Esophagus muscularis mucosa (tissue), 4 donors: ENCODE data around the gene PNPLA8. TPM values are rescaled to one million over a fixed set of nuclear protein-coding genes. Genes with fewer than 3 reads are reported as not detected.

Experiments
- DNase-seq: peaks from one replicate; pipeline ENCODE4 v3.0.0-alpha.2; 2017; ENCODE audit errors: extremely low spot score
- H3K27ac ChIP-seq, 4 donors: fragments of 200-600 bp; sonication (generic); replicated peaks in 1 of 4; 1 replicate in 3 of 4; 2 replicates in 1 of 4; pipeline ENCODE4 v1.5.1; 2016 to 2019; ENCODE audit warnings: mild to moderate bottlenecking in 1 of 4
- H3K27me3 ChIP-seq, 4 donors: fragments of 200-600 bp; sonication (generic); one replicate each; pipeline versions ENCODE4 v1.5.1 to v1.6.0; 2016 to 2019
- H3K36me3 ChIP-seq, 4 donors: fragments of 200-600 bp; sonication (generic); one replicate each; pipeline ENCODE4 v1.5.1; 2016 to 2019
- H3K4me1 ChIP-seq, 4 donors: fragments of 200-600 bp; sonication (generic); one replicate each; pipeline ENCODE4 v1.5.1; 2016 to 2019
- H3K4me3 ChIP-seq, 4 donors: fragments of 200-600 bp; sonication (generic); 1 replicate in 2 of 4; 2 replicates in 2 of 4; pipeline ENCODE4 v1.5.1; 2016 to 2019; ENCODE audit warnings: mild to moderate bottlenecking in 4 of 4, moderate library complexity in 1 of 4
- H3K9me3 ChIP-seq, 4 donors: fragments of 200-600 bp; sonication (generic); 1 replicate in 3 of 4; 2 replicates in 1 of 4; pipeline ENCODE4 v1.5.1; 2016 to 2019
- EP300 ChIP-seq: sonication (generic); formaldehyde crosslinking; IDR thresholded peaks from one replicate; pipeline ENCODE4 v1.6.1; 2017; ENCODE audit warnings: antibody characterized with exemption
- POLR2A ChIP-seq: fragments of 450-650 bp; IDR thresholded peaks from one replicate; pipeline ENCODE4 v1.6.1; 2017; ENCODE audit warnings: antibody characterized with exemption, moderate library complexity, mild to moderate bottlenecking, low read depth
- POLR2AphosphoS5 ChIP-seq, 2 donors: sonication (generic); formaldehyde crosslinking; IDR thresholded peaks; one replicate each; pipeline ENCODE4 v1.6.1; 2017; ENCODE audit warnings: antibody characterized with exemption in 2 of 2
- WGBS: methylation state at CpG from one replicate; pipeline ENCODE4 v1.1.5; 2018; 5-methylcytosine and 5-hydroxymethylcytosine counted together
- intact Hi-C: fragments of 100-400 bp; cut with DNase I; formaldehyde crosslinking; loops from one replicate; pipeline ENCODE4 v1.15.1; 2023
- total RNA-seq, 4 donors: library from RNA; depleted of rRNA; stranded (reverse); fragments of >200 nt; gene quantifications; one replicate each; pipeline versions ENCODE4 v1.1.0 to v1.2.1, GENCODE V29; 2016
- TF ChIP-seq, protein P1 (sequence below), 3 experiments: fragments of 200-600 bp in 2 of 3; fragments of 450-650 bp in 1 of 3; sonication (generic) in 2 of 3; IDR thresholded peaks; one replicate each; pipeline ENCODE4 v1.5.1; 2017 to 2019; ENCODE audit warnings: antibody characterized with exemption in 3 of 3, mild to moderate bottlenecking in 2 of 3, moderate library complexity in 1 of 3

The PNPLA8 gene
- total RNA-seq, 4 donors from 2014 or later = 21.2 to 48.7 (median 32.6) TPM

DNA sequence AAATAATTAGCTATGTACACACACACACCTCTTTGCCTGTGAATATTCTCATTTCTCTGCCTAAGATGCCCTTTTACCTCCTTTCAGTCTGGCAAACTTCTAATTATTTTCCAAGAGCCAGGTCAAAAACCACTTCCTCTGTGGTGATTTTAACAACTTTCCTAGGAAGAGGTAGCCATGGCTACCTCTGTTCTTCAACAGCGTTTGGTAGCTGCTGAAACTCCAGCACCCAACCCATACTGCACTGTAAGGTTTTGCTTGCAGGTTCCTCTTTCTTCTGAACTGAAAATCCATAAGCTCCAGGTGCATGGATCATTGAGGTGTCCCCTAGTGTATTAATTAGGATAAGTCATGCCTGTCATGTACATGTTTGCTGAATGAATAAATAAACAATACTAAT is 95.3 kb downstream of the PNPLA8 start:
- no peaks in the 10 kb centered on the region for H3K27me3 ChIP-seq
- no peak overlapping the region for H3K4me3 ChIP-seq
- intact Hi-C loops = no loop called here
- no peak for DNase-seq
- H3K36me3 ChIP-seq = no peaks in the 10 kb centered on the region
- no peaks in the 10 kb centered on the region for H3K4me1 ChIP-seq
- TF ChIP-seq EP300 (no peak), POLR2AphosphoS5 (IDR thresholded peaks at IDR 0.05) (no peak), POLR2A (no peak)
- TF ChIP-seq, protein P1, sequence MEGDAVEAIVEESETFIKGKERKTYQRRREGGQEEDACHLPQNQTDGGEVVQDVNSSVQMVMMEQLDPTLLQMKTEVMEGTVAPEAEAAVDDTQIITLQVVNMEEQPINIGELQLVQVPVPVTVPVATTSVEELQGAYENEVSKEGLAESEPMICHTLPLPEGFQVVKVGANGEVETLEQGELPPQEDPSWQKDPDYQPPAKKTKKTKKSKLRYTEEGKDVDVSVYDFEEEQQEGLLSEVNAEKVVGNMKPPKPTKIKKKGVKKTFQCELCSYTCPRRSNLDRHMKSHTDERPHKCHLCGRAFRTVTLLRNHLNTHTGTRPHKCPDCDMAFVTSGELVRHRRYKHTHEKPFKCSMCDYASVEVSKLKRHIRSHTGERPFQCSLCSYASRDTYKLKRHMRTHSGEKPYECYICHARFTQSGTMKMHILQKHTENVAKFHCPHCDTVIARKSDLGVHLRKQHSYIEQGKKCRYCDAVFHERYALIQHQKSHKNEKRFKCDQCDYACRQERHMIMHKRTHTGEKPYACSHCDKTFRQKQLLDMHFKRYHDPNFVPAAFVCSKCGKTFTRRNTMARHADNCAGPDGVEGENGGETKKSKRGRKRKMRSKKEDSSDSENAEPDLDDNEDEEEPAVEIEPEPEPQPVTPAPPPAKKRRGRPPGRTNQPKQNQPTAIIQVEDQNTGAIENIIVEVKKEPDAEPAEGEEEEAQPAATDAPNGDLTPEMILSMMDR (IDR thresholded peaks at IDR 0.05) = no peak
- 50% methylated on average over 1 of the region's 1 CpG for WGBS
- no peaks in the 10 kb centered on the region for H3K9me3 ChIP-seq
- no peak overlapping the region for H3K27ac ChIP-seq

DNA sequence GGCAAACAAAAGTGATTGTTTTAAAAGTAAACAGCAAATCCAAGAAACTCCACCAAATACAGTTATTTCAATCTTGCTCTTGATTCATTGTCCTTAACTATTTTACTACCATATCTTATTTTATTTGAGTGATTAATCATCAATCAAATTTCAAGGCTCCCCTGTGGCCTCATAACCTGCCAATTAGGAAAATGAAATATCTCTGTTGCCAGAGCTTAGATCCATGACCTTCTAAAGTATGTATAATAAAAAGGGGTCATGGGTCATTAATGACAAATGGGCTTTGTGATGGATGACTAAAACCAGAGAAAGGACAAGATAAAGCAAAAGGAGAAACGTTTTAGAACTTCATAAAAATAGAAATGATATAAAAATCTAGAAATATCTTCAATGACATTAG is 98.2 kb downstream of the PNPLA8 start:
- Histone ChIP-seq H3K4me1 (no peaks in the 10 kb centered on the region), H3K4me3 (no peak overlapping the region), H3K27me3 (no peaks in the 10 kb centered on the region), H3K36me3 (no peaks in the 10 kb centered on the region), H3K9me3 (no peaks in the 10 kb centered on the region), H3K27ac (no peak overlapping the region)
- no peak for TF ChIP-seq EP300
- no peak for TF ChIP-seq POLR2A
- TF ChIP-seq POLR2AphosphoS5 (IDR thresholded peaks at IDR 0.05) = no peak
- TF ChIP-seq, protein P1 (IDR thresholded peaks at IDR 0.05) = no peak
- intact Hi-C loops = no loop called here
- no peak for DNase-seq
- WGBS = 50% methylated on average over 1 of the region's 1 CpG

DNA sequence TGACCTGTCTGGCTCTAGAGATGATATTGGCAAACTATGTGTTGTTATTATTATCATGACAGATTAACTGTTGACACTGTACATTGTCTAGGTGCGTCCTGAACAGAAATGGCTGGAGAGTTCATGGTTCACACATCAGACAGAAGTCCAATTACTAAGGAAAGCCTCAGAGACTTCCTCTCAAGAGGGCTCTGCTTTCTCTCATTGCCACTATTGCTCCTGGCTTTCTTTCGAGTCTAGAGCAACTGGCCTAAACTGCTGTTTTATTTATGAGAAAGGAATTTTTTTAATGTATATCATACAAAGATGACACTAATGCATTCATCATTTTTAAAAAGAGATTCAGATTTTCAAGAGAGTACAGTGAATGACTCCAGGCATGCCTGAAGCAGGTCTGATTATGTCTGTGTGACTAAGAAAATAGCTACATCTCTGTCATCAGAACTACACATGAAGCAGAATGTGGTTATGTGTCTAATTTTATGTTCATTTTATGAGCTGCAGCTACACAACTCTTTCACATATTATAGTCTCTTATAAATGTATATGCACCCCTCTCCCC is 100.1 kb downstream of the PNPLA8 start:
- TF ChIP-seq, protein P1 (IDR thresholded peaks at IDR 0.05) = no peak
- no peak for TF ChIP-seq POLR2AphosphoS5 (IDR thresholded peaks at IDR 0.05)
- no peak for TF ChIP-seq EP300
- no peak for TF ChIP-seq POLR2A
- no peak overlapping the region for H3K27ac ChIP-seq
- H3K27me3 ChIP-seq = no peaks in the 10 kb centered on the region
- H3K9me3 ChIP-seq = no peaks in the 10 kb centered on the region
- no peaks in the 10 kb centered on the region for H3K4me1 ChIP-seq
- DNase-seq = no peak
- WGBS = 35% methylated on average over 2 of the region's 2 CpGs
- intact Hi-C loops = no loop called here
- no peak overlapping the region for H3K4me3 ChIP-seq
- H3K36me3 ChIP-seq = no peaks in the 10 kb centered on the region

DNA sequence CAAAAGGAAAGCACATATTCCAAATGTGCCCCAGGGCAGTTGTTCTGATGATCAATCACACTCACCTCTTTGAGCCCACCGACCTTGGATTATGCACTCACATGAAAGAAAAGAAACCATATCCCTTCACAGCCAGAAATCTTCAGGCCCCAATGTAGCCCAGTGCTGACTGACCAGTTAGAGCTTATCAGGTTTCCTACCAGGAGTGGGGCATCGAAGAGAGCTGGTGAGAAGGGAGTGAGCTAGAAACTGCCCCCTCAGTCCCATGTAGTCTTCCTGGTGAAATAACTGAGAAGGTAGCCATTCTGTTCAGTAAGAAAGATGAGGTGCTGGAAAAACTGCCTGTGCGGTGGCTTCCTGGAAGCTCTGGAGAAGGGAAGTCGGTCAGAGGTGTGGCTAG is 101.9 kb downstream of the PNPLA8 start:
- Histone ChIP-seq H3K9me3 (no peaks in the 10 kb centered on the region), H3K4me1 (no peaks in the 10 kb centered on the region), H3K4me3 (no peak overlapping the region), H3K27me3 (no peaks in the 10 kb centered on the region), H3K36me3 (no peaks in the 10 kb centered on the region), H3K27ac (no peak overlapping the region)
- intact Hi-C loops = no loop called here
- 90% methylated on average over 4 of the region's 4 CpGs for WGBS
- TF ChIP-seq POLR2AphosphoS5 (IDR thresholded peaks at IDR 0.05) (no peak), POLR2A (no peak), EP300 (no peak)
- TF ChIP-seq, protein P1 (IDR thresholded peaks at IDR 0.05) = no peak
- DNase-seq = no peak
